Measurements from ENCODE around the gene SPATA31D1.
"Not testable (repeated sequence)": the region's sequence is repeated elsewhere in the genome, so short reads cannot be mapped to it uniquely, and the experiment has no call there.

GRCh38 chr9:81948650-81949049, 39.9 kb upstream of the SPATA31D1 start:
- TF ChIP-seq POLR2A (IDR thresholded peaks at IDR 0.05); CTCF (IDR thresholded peaks at IDR 0.05); POLR2AphosphoS5 (IDR thresholded peaks at IDR 0.05; ENCODE audit: insufficient read depth in 1 of 2, low read depth in 1 of 2): not testable (repeated sequence)
